Memory B cell (primary cell): ENCODE results near the gene KDSR.

Experiments used
- ATAC-seq: fragments of 150-1000 bp; cut with Tn5 transposase; 2 replicates; pipeline ENCODE4 v1.10.0; 2021; ENCODE audit warnings: low read depth, mild to moderate bottlenecking, moderate library complexity
- DNase-seq, 2 donors: peaks; one replicate each; pipeline ENCODE4 v3.0.0; 2022; ENCODE audit warnings: low spot score in 2 of 2
- H3K27ac Mint-ChIP-seq: one replicate; pipeline ENCODE4 v1.8.0; 2022; ENCODE audit warnings: mild to moderate bottlenecking, moderate library complexity, mixed read lengths
- H3K27me3 Mint-ChIP-seq: one replicate; pipeline ENCODE4 v1.8.0; 2022; ENCODE audit warnings: mixed read lengths
- H3K36me3 Mint-ChIP-seq: one replicate; pipeline ENCODE4 v1.8.0; 2022; ENCODE audit warnings: mild to moderate bottlenecking, mixed read lengths
- H3K4me1 Mint-ChIP-seq: one replicate; pipeline ENCODE4 v1.8.0; 2022; ENCODE audit warnings: mixed read lengths
- H3K4me3 Mint-ChIP-seq: one replicate; pipeline ENCODE4 v1.8.0; 2022; ENCODE audit warnings: mild to moderate bottlenecking, moderate library complexity, mixed read lengths
- H3K9me3 Mint-ChIP-seq: one replicate; pipeline ENCODE4 v1.8.0; 2022; ENCODE audit warnings: mixed read lengths

KDSR gene

DNA sequence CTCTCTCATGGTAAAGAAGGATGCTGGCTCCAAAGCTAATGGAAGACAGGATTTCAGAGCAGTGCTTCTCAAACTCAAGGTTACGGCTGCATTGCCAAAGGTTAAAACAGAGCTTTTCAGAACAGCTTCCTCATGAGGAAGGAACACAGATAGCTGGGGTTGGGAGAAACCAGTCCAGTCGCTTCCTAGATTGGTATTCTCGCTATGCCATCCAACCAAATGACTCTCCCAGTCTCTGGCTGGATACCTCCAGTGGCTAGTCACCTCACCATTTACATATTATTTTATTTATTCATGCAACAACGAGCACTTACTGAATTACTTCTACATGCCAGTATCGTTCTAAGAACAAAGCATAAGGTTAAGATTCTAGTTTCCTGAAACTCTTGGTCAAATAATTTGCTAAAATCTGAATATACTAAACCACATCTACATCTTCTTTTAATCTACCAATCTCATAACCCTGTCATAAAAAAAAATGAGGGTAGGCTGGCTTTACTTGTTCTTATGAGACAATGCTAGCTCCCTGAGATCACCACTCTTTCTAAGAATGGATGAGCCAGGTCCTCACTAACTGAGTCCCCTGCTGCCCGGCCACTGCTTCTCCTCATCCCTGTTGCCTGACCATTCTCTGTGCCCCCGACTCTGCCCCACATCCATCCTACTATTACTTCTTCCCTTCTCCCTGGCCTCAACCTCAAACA is 20.4 kb downstream of the KDSR start:
- no peaks in the 10 kb centered on the region for H3K9me3 Mint-ChIP-seq
- H3K27me3 Mint-ChIP-seq, result no peaks in the 10 kb centered on the region
- no peak overlapping the region for H3K27ac Mint-ChIP-seq
- no peak for ATAC-seq
- H3K4me1 Mint-ChIP-seq, result peaks cover 3% of the 10 kb centered on the region
- H3K4me3 Mint-ChIP-seq, result no peak overlapping the region
- no peak for DNase-seq
- peaks cover 32% of the 10 kb centered on the region for H3K36me3 Mint-ChIP-seq

DNA sequence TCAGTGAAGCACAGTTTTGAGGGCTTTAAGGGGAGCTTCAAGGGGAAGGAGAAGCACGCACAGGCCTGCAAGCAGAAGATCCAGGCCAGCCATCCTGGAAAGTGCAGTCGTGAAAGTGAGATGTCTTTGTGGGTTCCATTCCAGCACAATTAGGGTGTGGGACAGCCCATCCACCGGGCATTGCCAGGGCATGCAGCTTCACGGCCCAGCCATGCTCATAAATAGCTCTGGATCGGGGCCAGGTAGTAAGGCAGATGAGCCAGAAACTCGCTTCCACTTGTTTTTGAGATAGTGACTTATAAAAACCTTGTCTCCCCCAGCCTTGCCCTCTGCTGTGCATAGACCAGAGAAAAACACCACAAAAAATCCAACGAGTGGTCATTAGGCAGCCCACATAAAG is 21.0 kb downstream of the KDSR start:
- H3K4me1 Mint-ChIP-seq, result peaks cover 3% of the 10 kb centered on the region
- H3K27ac Mint-ChIP-seq, result no peak overlapping the region
- peaks cover 32% of the 10 kb centered on the region for H3K36me3 Mint-ChIP-seq
- no peaks in the 10 kb centered on the region for H3K9me3 Mint-ChIP-seq
- H3K27me3 Mint-ChIP-seq, result no peaks in the 10 kb centered on the region
- DNase-seq, result no peak
- H3K4me3 Mint-ChIP-seq, result no peak overlapping the region
- no peak for ATAC-seq

DNA sequence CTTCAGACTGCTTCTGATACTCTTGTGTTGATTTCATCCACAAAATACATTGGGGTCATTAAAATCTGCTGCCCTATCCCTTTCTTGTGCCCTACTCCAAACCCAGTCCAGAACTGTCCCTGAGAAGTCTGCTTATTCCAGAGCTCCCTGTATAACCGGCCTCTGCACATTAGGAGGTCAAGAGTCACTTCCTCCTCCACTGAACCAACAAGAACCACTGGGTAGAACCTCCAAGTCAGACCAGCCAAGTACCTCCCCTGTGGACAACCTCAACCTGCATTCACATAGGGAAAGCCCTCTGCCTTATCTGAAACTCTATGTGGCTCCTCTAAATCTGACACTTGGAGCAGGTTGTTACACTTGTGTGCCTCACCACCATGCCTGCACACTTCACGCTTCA is 22.1 kb downstream of the KDSR start:
- no peak for ATAC-seq
- Mint-ChIP-seq H3K27ac (no peak overlapping the region), H3K4me1 (peaks cover 3% of the 10 kb centered on the region), H3K9me3 (no peaks in the 10 kb centered on the region), H3K36me3 (peaks cover 29% of the 10 kb centered on the region), H3K4me3 (no peak overlapping the region), H3K27me3 (no peaks in the 10 kb centered on the region)
- no peak for DNase-seq

DNA sequence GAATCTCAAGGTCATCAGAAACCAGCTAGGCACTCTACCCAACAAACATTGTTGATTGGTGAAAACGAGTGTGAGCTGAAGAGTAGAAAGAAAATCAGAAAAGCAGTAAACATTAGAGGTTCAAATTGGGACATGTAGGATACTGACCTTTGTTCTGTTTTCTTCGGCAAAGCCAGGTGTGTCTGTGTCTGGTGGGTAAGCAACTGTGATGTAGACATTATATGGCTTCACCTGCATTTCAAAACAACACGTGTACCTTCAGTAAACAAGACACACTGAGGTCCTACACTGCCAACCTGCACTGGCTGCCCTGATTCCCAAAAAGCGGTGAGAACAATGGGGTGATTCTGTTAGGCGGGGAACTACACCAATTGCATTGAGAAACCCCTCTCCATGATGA is 22.7 kb downstream of the KDSR start:
- Mint-ChIP-seq H3K36me3 (peaks cover 27% of the 10 kb centered on the region), H3K27ac (no peak overlapping the region), H3K27me3 (no peaks in the 10 kb centered on the region), H3K4me3 (no peak overlapping the region), H3K4me1 (peaks cover 3% of the 10 kb centered on the region), H3K9me3 (no peaks in the 10 kb centered on the region)
- ATAC-seq, result no peak
- DNase-seq, result no peak

DNA sequence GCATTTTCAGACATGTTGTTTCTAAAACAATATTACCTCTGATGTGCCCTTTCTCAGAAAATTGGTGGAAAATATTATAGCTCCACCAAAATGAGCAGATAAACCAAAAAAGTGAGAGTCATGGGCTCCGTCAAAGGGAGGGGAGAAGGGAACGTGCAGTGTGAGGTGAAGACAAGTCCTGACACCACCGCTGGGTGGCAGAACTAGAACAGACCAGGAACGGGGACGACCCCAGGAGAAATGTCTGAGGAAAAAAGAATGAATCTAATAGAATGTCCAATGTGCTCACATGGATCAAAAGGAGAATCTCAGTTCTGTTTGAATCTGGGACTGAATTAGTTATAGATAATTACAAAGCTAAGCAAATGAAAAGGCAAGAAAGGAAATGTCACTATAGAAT is 24.8 kb downstream of the KDSR start:
- DNase-seq (no peak), ATAC-seq (peak; percentile 56)
- no peak overlapping the region for H3K4me3 Mint-ChIP-seq
- H3K4me1 Mint-ChIP-seq, result no peaks in the 10 kb centered on the region
- peaks cover 25% of the 10 kb centered on the region for H3K36me3 Mint-ChIP-seq
- no peak overlapping the region for H3K27ac Mint-ChIP-seq
- no peaks in the 10 kb centered on the region for H3K9me3 Mint-ChIP-seq
- no peaks in the 10 kb centered on the region for H3K27me3 Mint-ChIP-seq

DNA sequence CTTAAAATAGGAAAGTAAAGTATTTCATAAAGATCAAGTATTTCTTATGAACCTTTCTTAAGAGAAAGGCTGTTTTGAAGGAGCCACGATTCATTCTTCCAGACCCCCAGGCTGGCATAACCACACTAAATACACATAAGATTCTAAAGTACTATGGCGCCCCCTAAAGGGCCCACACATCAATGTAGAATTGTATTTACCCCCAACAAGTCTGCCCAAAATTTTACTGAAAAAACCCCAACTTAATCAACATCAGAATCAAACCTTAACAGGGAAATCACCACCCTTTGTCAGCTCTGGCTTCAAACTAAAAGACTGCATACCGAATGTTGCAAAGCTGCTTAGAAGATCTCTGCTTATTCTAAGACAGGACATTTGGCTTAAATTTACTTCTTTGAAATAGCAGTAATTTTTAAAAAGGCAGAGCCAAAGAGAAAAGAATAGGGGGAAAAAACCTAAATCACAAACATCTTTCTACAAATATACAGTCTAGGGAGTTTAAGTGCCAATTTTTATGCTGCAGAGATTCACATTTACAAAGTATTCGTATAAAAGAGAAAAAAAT is 27.0 kb downstream of the KDSR start:
- Mint-ChIP-seq H3K27me3 (no peaks in the 10 kb centered on the region), H3K36me3 (peaks cover 20% of the 10 kb centered on the region), H3K4me3 (no peak overlapping the region), H3K4me1 (no peaks in the 10 kb centered on the region), H3K9me3 (no peaks in the 10 kb centered on the region), H3K27ac (no peak overlapping the region)
- DNase-seq (peak; percentile 21 to 27), ATAC-seq (peak; percentile 66)

DNA sequence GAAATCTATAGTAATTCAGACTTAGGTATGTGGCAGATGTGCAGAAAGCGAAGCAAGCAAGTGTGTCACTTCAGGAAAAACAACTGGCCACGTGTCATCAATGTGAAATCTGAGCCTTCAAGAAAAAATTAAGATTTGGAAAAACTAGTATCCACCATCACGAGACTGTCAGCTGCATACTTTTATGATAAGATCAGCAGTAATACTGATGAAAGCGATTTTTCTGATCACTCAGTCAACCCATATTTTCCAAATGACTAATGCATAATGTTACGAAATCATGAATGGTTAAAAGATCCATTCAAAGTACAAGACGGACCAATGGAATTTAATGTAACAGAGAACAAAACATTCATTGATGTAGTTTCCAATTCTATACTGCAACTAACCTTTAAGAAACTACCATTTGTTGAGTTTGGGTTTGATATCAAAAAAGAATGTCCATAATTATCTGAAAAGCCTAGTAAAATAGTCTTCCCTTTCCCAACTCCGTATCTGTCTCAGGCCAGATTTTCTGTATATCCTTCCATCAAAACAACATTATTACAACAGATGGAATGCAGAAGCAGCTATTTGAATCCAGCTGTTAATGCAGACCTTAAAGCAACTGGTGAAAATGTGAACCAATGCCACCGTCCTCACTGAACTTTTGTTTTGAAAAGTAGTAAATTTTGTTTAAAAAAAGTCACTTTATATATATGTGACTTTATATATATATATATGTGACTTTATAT is 30.5 kb downstream of the KDSR start:
- DNase-seq (no peak), ATAC-seq (no peak)
- no peaks in the 10 kb centered on the region for H3K9me3 Mint-ChIP-seq
- H3K36me3 Mint-ChIP-seq, result peaks cover 16% of the 10 kb centered on the region
- no peak overlapping the region for H3K4me3 Mint-ChIP-seq
- no peaks in the 10 kb centered on the region for H3K4me1 Mint-ChIP-seq
- no peak overlapping the region for H3K27ac Mint-ChIP-seq
- no peaks in the 10 kb centered on the region for H3K27me3 Mint-ChIP-seq

DNA sequence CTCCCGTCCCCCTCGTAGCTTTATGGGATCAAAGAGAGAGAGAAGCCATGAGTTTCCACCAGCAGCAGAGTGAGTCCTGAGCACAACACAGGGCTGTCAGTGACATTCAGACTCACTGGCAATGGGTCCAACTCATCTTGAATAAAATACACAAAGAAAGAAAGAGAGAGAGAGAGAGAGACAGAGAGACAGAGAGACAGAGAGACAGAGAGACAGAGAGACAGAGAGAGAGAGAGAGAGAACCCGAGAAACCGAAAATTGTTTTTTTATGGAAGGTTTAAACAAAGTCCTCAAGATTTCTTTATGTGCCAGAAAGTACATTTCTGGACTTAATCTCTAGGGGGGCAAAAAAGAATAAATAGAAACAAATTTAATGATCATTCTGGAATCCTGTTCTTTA is 35.9 kb downstream of the KDSR start:
- no peak overlapping the region for H3K4me3 Mint-ChIP-seq
- H3K9me3 Mint-ChIP-seq, result no peaks in the 10 kb centered on the region
- DNase-seq (no peak), ATAC-seq (no peak)
- H3K4me1 Mint-ChIP-seq, result no peaks in the 10 kb centered on the region
- H3K36me3 Mint-ChIP-seq, result peaks cover 13% of the 10 kb centered on the region
- no peak overlapping the region for H3K27ac Mint-ChIP-seq
- H3K27me3 Mint-ChIP-seq, result no peaks in the 10 kb centered on the region

DNA sequence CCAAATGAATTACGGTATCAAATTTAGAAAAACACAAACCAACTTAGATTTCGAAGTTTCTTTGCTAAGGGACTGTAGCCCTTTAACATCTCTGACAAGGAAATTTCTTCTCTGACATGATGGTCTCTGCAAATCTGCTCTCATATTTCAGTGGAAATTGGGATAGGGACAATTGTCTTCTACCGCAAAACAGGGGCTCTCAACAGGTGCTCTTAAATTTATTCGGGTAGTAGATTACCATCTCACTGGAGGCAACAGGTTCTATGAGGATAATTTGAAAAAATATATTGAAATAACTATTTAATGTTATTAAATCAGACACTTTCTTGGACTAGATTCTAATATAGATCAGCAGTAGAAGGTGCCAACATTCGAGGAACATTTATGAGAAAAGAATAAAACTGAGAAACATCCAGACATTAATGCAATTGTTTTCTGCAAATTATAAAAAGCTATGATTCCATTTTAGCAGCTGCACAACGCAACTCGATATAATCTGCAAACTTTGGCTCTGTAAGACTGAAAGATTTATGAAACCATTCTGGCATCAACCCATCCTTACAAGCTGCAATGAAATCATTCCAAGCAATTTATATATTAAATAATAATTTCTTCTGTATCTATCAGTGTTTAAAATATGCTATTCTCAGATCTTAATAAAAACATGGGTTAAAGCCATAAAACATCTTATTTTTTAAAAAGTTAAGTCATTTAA is 37.4 kb downstream of the KDSR start:
- H3K27me3 Mint-ChIP-seq, result no peaks in the 10 kb centered on the region
- peaks cover 11% of the 10 kb centered on the region for H3K36me3 Mint-ChIP-seq
- H3K27ac Mint-ChIP-seq, result no peak overlapping the region
- DNase-seq (no peak), ATAC-seq (no peak)
- H3K9me3 Mint-ChIP-seq, result no peaks in the 10 kb centered on the region
- no peak overlapping the region for H3K4me3 Mint-ChIP-seq
- H3K4me1 Mint-ChIP-seq, result no peaks in the 10 kb centered on the region

DNA sequence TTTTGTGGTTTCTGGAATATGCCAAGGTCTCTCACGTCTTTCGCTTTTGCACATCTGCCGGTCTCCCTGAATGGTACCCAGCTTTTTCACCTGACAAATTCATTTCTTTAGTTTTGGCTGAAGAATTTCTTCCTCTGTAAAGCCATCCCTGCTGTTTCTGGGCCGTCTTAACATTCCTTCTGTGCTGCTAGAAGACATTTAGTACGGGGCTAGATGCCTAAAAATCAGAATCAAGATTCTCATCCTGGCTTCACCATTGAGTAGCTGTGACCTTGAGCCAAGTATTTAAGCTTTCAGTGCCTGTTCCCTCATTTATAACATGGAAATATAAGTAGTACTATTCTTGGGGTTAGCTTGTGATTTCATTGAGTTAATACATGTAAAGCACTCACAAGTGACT is 41.0 kb downstream of the KDSR start:
- H3K4me3 Mint-ChIP-seq, result no peak overlapping the region

DNA sequence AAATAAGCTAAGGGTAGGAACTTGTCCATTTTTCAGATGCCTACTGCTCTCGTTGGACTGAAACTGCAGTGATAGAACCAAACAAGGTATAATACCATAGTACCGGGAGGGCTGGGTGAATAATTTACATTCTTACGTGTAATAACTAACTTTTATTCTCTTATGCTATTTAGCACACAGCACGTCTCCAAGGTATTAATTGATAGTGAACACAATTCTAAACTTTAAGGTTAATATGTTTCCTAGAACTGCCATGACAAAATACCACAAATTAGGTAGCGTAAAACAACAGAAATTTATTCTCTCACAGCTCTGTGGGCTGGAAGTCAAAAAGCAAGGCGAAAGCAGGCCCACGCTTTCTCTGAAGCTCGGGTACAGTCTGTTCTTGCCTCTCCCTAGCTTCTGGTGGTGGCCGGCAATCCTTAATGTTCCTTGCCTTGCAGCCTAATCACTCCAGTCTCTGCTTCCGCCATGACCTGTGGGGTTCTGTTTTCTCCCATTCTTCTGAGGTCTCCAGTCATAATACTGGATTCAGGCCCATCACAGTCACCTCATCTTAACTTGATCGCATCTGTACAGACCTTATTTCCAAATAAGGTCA is 41.8 kb downstream of the KDSR start:
- Mint-ChIP-seq H3K4me1 (peaks cover 17% of the 10 kb centered on the region), H3K27me3 (no peaks in the 10 kb centered on the region), H3K36me3 (peaks cover under 1% of the 10 kb centered on the region), H3K27ac (no peak overlapping the region), H3K4me3 (no peak overlapping the region), H3K9me3 (no peaks in the 10 kb centered on the region)
- no peak for DNase-seq
- ATAC-seq, result no peak

More for the DNA sequence above, 41.0 kb downstream of the KDSR start:
- H3K4me1 Mint-ChIP-seq, result peaks cover 14% of the 10 kb centered on the region
- H3K36me3 Mint-ChIP-seq, result peaks cover 3% of the 10 kb centered on the region
- ATAC-seq, result no peak
- H3K27ac Mint-ChIP-seq, result no peak overlapping the region
- no peaks in the 10 kb centered on the region for H3K27me3 Mint-ChIP-seq
- no peaks in the 10 kb centered on the region for H3K9me3 Mint-ChIP-seq
- DNase-seq, result no peak

DNA sequence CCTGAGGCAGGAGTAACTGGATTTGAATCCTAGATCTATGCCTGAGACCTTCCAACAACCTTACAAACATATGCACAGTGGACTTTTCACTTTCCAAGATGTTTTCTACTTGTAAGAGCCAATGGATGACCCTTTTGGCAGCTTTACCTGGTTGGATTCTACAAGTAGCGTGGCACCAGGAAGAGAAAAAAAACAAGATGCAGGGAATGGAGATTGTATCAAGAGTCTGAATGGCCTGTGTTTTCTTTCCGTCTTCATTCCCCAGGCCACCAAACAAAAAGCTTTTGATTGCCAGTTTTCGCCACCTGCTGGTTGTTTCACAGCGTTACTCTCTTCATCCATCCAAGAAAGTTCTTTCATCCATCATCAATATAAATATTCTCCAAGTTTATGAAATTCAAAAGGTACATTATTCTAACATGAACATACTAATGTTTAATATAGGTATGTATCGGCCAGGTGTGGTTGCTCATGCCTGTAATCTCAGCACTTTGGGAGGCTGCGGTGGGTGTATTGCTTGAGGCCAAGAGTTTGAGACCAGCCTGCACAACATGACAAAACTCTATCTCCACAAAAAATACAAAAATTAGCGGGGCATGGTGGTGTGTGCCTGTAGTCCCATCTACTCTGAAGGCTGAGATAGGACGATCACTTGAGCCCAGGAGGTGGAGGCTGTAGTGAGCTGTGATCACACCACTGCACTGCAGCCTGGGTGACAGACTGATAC is 43.9 kb downstream of the KDSR start:
- no peak for ATAC-seq
- Mint-ChIP-seq H3K27ac (peak overlapping the region; percentile 2), H3K4me1 (peaks cover 17% of the 10 kb centered on the region), H3K36me3 (peaks cover under 1% of the 10 kb centered on the region), H3K4me3 (no peak overlapping the region), H3K9me3 (no peaks in the 10 kb centered on the region), H3K27me3 (no peaks in the 10 kb centered on the region)
- DNase-seq, result peak; percentile 43 to 60

DNA sequence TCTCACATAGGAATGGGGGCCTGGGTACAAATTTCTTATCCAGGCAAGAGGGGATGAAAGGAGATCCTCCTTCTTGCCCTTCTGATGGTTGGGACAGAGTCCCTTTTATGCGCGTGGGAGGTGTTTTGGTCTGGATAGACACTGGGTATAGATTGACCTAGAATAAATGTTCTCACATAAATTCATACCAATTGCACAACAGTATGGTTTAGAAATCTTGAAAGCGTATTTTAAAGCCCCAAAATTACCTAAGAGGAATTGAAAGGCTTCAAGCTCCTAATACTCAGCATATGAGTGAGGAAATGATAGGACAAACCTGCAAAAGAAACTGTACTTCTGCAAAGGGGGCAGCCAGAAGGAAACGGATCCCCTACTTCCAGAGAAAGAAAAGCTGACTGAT is 44.8 kb downstream of the KDSR start:
- H3K36me3 Mint-ChIP-seq, result peaks cover 3% of the 10 kb centered on the region
- DNase-seq (no peak), ATAC-seq (no peak)
- peaks cover 17% of the 10 kb centered on the region for H3K4me1 Mint-ChIP-seq
- no peaks in the 10 kb centered on the region for H3K27me3 Mint-ChIP-seq
- no peaks in the 10 kb centered on the region for H3K9me3 Mint-ChIP-seq
- H3K27ac Mint-ChIP-seq, result peak overlapping the region; percentile 2
- no peak overlapping the region for H3K4me3 Mint-ChIP-seq
